Skeletal muscle satellite cell (primary cell): Measurements from ENCODE around the gene PLEKHM1. TPM values are rescaled to one million over a fixed set of nuclear protein-coding genes. Genes with fewer than 3 reads are reported as not detected.
"Not testable (repeated sequence)": the region's sequence is repeated elsewhere in the genome, so short reads cannot be mapped to it uniquely, and the experiment has no call there.

Experiments
- H3K27me3 ChIP-seq: 2 replicates; pipeline ENCODE4 v1.7.0; 2013; ENCODE audit warnings: low read length; ENCODE audit not compliant: control insufficient read depth, insufficient read depth
- H3K36me3 ChIP-seq: 2 replicates; pipeline ENCODE4 v1.7.0; 2013; ENCODE audit warnings: mild to moderate bottlenecking, control low read depth, low read length; ENCODE audit not compliant: insufficient read depth
- H3K4me1 ChIP-seq: 2 replicates; pipeline ENCODE4 v1.7.0; 2013; ENCODE audit warnings: low read length; ENCODE audit not compliant: control insufficient read depth, insufficient read depth
- H3K4me2 ChIP-seq: 2 replicates; pipeline ENCODE4 v1.7.0; 2013; ENCODE audit warnings: mild to moderate bottlenecking, low read length
- H3K4me3 ChIP-seq: 2 replicates; pipeline ENCODE4 v1.7.0; 2013; ENCODE audit warnings: low read length
- H3K9ac ChIP-seq: 2 replicates; pipeline ENCODE4 v1.7.0; 2013; ENCODE audit warnings: mild to moderate bottlenecking, low read depth, low read length, moderate library complexity
- H3K9me3 ChIP-seq: replicated peaks from 2 replicates; pipeline ENCODE4 v1.7.0; 2013; ENCODE audit warnings: mild to moderate bottlenecking, control low read depth, low read length
- total RNA-seq: library from RNA; depleted of rRNA; stranded (reverse); fragments of >200 nt; gene quantifications from 2 replicates; pipeline ENCODE4 v1.2.3, GENCODE V29; 2012; rRNA removed

Gene PLEKHM1
- total RNA-seq, result 16.8 and 23.6 TPM in 2 replicates

DNA sequence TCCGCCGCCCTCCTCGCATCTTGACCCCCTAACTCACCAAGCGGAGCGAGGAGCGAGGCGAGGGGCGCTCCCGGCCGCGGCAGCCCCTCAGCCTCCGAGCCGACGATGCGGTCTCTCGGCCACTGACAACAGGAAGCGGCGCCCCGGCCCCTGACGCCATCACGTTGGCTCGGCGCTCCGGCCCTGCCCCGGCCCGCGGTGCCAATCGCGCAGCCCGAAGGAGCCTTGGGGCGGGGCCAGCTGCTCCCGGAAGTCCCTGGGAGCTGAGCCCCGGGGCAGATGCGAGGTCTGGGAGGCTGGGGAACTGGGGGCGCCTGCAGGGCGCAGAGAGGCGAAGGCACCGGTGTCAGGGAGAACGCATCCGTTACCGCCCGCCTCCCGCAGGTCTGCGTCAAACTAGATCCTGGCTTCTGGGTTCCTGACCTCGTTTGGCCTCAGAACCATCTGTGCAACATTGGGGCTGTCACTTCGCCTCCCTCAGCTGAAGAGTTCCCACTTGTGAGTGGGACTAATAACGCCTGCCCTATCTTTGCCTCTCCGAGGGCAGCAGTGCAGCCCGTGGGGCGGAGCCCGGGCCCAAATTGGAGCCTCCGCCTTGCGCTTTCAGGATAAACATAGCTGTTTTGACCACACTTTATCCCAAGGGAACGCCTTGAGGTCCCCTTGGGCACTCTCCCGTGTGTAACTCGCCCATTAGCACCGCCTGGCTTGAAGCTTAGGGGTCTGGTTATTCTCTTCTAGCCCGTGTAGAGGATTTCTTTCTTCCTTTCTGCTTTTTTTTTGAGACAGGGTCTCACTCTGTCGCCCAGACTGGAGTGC lies at the start of gene PLEKHM1:
Gene PLEKHM1, minus strand, starts transcription at position 107 of the 819 bp plus-strand sequence. CDS start 8,237 bp downstream, outside the sequence.
- H3K4me3 ChIP-seq, result peak within 1 kb of the TSS; percentile 77

DNA sequence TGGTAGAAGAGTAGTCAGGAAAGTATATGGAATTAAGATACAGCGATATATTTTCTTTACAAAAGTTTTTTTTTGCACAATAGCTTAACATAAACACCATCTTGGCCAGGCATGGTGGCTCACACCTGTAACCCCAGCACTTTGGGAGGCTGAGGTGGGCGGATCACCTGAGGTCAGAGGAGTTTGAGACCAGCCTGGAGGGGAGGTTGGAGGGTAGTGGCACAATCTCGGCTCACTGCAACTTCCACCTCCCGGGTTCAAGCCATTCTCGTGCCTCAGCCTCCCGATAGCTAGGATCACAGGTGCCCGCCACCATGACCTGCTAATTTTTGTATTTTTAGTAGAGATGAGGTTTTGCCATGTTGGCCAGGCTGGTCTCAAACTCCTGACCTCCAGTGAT lies 47.6 kb upstream of the PLEKHM1 start:
- not testable (repeated sequence) for H3K9me3 ChIP-seq, H3K9ac ChIP-seq, H3K4me1 ChIP-seq, H3K27me3 ChIP-seq, H3K36me3 ChIP-seq, H3K4me2 ChIP-seq, H3K4me3 ChIP-seq

More for the DNA sequence above, at the start of gene PLEKHM1:
- H3K36me3 ChIP-seq, H3K27me3 ChIP-seq, H3K9me3 ChIP-seq: not testable (repeated sequence)
- H3K4me1 ChIP-seq, result peaks cover 14% of the 10 kb centered on the region
- H3K4me2 ChIP-seq, result peak within 1 kb of the TSS; percentile 87
- H3K9ac ChIP-seq, result peak within 1 kb of the TSS; percentile 81

DNA sequence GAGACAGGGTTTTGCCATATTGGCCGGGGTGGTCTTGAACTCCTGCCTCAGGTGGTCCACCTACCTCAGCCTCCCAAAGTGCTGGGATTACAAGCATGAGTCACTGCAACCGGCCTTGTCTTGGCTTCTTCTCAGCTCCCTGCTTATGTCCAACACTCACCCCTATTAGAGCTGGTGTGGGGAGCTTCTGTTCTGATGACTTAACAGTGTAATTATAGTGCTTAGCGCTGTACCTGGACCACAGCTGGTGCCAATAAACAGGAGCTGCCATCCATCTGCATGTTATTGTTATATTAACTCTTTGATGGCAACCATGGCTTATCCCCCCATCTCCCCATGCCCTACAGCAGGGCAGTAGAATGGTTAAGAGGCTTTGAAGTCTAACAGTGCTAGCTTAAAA lies 15.6 kb upstream of the PLEKHM1 start:
- not testable (repeated sequence) for H3K9me3 ChIP-seq, H3K4me2 ChIP-seq, H3K4me3 ChIP-seq, H3K4me1 ChIP-seq, H3K27me3 ChIP-seq, H3K36me3 ChIP-seq, H3K9ac ChIP-seq

DNA sequence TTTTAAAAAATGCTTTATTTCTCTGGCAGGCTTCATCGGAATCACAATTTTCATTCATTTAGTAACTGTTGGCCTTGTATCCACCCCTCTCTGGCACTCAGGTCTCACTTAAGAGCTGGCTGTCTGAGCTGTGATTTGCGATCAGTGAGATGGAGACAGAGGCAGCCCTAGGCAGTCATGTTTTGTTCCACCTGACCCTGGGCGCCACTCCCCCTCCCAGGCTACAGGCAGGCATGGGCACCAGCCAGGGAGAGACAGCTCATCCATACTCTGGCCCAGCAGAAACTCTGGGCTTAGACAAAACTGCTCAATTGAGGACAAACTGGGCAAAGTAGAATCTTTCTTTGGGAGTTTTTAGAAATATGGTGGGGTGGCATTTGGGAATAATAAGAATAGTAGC lies 14.7 kb upstream of the PLEKHM1 start:
- H3K9ac ChIP-seq, H3K9me3 ChIP-seq, H3K4me2 ChIP-seq, H3K36me3 ChIP-seq, H3K27me3 ChIP-seq, H3K4me1 ChIP-seq, H3K4me3 ChIP-seq: not testable (repeated sequence)

DNA sequence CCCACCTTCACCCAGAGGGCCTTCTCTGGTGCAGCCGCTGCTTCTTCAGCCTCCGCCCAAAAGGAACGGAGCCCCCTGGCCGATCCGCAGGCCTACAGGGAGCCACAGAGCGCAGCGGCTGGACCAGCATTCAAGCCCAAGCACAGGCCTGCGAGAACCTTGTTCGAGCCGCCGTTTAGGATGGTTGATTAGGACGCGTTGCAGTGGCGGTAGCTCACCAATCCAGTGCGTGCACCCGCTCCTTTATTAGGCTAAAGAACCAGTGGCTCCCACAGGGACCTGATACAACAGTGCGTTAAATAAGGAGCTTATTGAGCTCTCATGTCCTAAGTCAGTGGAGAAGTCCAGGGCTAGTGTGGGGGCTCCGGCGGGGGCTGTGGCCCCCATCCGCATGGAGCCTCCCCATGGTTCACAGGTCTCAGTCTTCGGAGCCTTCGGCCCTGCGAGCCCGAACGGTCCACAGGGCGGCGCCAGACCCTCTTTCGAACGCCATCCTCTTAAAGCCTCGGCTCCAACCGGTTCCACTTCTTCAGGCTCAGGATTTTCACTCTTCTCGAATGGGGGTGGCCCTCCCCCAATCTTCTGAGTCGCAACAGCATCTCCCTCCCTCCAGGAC lies 10.7 kb upstream of the PLEKHM1 start:
- not testable (repeated sequence) for H3K36me3 ChIP-seq, H3K4me3 ChIP-seq, H3K9me3 ChIP-seq, H3K9ac ChIP-seq, H3K4me2 ChIP-seq, H3K27me3 ChIP-seq, H3K4me1 ChIP-seq

DNA sequence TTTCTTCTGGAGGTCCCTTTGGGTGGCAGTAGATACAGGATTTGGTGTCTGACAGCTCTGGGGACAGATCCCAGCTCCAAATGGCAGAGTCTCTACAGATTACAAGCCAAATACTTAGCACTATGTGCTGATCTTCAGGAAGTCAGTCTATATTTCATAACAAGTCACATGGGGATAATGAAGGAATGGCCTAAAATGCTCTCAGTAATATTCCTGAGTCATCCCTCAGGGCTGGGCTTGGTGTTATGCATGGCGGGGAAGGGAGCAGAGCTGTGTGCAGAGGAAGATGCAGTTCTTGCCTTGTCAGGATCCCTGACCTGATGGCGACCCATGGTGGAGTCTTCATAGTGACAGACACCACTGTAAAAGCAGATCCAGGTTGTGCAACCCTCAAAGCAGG lies 10.0 kb upstream of the PLEKHM1 start:
- not testable (repeated sequence) for H3K9ac ChIP-seq, H3K4me3 ChIP-seq, H3K4me2 ChIP-seq, H3K36me3 ChIP-seq, H3K27me3 ChIP-seq, H3K4me1 ChIP-seq, H3K9me3 ChIP-seq

DNA sequence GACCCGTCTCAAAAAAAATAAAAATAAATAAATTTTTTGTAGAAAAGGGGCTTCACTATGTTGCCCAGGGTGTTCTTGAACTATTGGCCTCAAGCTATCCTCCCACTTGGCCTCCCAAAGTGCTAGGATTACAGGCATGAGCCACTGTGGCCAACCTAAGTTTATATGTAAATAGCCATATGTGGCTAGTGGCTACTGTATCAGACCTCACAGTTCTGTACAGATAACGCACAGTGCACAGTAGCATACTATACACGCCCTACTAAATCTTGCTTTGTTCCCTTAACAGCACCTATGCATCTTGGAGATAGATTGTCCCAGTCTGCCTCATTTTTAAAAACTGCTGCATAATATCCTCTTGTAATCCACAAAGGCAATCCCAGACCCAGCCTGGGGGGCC lies 8.7 kb upstream of the PLEKHM1 start:
- H3K4me3 ChIP-seq, H3K4me1 ChIP-seq, H3K9ac ChIP-seq, H3K4me2 ChIP-seq, H3K27me3 ChIP-seq, H3K9me3 ChIP-seq, H3K36me3 ChIP-seq: not testable (repeated sequence)

DNA sequence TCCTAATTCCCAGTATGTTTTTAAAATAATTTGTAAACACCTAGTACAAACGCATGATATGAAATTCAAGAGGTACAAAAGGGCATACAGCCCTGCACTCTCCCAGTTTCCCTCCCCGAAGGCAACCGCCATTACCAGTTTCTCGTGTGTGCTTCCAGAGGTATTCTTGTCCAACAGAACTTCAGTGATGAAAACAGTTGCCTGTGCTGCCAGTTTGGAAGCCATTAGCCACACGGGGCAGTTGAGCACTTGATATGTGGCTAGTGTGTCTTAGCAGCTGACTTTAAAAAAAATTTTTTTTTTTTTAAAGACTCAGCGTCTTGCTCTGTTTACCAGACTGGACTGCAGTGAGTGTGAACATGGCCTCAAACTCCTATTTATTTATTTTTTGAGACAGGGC lies 7.9 kb upstream of the PLEKHM1 start:
- not testable (repeated sequence) for H3K9ac ChIP-seq, H3K9me3 ChIP-seq, H3K36me3 ChIP-seq, H3K27me3 ChIP-seq, H3K4me3 ChIP-seq, H3K4me2 ChIP-seq, H3K4me1 ChIP-seq

DNA sequence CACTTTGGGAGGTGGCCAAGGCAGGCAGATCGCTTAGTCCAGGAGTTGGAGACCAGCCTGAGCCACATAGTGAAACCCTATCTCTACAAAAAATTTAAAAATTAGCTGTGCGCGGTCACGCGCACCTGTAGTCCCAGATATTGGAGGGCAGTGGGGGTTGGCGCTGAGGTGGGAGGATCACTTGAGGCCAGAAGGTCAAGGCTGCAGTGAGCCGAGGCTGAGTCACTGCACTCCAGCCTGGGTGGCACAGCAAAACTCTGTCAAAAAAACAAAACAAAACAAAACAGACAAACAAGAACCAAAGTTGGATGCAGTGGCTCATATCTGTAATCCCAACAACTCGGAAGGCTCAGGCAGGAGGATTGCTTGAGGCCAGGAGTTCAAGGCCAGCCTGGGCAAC lies 6.9 kb upstream of the PLEKHM1 start:
- not testable (repeated sequence) for H3K9ac ChIP-seq, H3K4me1 ChIP-seq, H3K4me3 ChIP-seq, H3K9me3 ChIP-seq, H3K4me2 ChIP-seq, H3K36me3 ChIP-seq, H3K27me3 ChIP-seq

DNA sequence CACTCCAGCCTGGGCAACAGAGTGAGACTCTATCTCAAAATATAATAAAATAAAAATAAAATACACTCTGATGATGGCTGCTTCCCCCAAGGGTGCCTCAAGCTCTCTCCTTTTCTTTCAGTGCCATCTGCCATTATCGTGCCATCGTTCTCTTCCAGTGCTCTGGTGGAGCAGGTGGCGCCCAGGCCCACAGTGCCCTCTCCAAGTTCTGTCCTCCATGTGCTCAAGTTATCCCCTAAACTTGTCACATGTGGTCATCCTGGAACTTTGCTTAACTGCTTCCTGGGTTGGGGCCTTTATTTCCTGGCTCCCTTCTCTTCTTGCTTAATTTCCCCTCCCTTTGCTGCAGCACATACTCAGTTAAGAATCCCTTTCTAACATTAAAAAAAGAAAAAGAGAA lies 6.0 kb upstream of the PLEKHM1 start:
- not testable (repeated sequence) for H3K4me3 ChIP-seq, H3K27me3 ChIP-seq, H3K9ac ChIP-seq, H3K4me2 ChIP-seq, H3K9me3 ChIP-seq, H3K36me3 ChIP-seq, H3K4me1 ChIP-seq

DNA sequence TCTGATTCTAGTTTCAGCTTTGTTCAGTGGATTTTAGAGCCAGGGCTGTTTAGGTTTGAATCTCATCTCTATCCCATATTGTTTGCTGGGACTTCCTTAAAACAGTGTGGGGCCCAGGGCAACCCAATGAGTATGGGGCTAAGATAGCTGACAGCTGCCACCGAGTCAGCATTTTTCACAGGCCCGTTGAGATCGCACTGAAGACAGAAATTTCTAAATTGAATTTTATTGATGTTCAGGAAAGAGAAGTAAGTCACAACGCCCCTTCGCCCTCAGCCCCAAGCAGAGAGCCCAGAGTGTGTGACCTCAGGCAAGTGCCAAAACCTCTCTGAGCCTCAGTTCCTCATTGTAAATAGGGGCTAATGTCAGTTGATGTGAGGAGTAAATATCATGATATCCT lies 4.0 kb upstream of the PLEKHM1 start:
- H3K36me3 ChIP-seq, H3K4me3 ChIP-seq, H3K9ac ChIP-seq, H3K4me1 ChIP-seq, H3K27me3 ChIP-seq, H3K9me3 ChIP-seq, H3K4me2 ChIP-seq: not testable (repeated sequence)

DNA sequence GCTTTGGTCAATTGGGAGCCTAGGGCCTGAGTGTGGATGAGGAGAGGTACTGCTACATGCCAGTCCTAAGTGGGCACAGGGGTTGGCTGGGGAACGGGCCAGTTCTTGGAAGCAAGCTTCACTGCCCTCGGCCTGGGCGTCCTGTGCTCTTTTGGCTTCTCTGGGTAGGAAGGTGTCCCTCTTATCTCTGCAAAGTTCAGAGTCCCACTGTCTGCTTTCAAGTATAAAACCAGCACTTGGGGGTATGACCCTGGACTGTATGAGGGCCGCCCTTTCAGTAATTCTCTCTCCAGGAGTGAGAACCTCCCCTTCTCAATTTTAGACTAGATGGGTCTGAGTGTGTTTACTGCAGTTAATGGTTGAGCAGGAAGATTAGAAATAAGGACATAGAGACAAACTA lies 1.6 kb upstream of the PLEKHM1 start:
- H3K9ac ChIP-seq, H3K27me3 ChIP-seq, H3K36me3 ChIP-seq, H3K4me3 ChIP-seq, H3K9me3 ChIP-seq, H3K4me2 ChIP-seq: not testable (repeated sequence)
- H3K4me1 ChIP-seq, result peaks cover 14% of the 10 kb centered on the region
